ENCODE results near the gene THG1L.
A peak's percentile ranks its signal among the peaks of the same experiment; 100 is the strongest.

The THG1L gene

DNA sequence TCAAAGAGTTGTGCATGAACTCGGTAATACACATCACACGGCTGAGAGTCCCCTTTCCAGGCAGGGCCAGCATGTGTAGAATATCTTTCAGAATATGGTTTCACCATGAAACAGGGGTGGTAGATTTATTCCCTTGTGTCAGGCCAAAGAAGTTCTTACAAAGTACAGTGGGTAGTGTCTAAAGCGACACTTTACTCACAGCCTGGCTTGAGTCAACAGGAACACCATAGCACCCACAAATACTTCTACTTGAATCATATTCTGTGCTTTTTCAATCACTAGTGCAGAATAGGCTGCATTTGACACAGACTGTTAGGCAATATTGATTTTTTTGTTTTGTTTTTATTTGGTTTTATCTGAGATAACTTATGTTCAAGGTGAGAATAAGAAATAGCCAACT lies 24.9 kb downstream of the THG1L start:
- Histone ChIP-seq H3K4me3 (ENCODE audit: low read length) (no peak overlapping the region), H3K27ac (ENCODE audit: low read length) (no peak overlapping the region), H3K4me1 (ENCODE audit: control insufficient read depth, insufficient read depth, low read length) (no peaks in the 10 kb centered on the region), H3K27me3 (ENCODE audit: control insufficient read depth, insufficient read depth, low read length) (no peaks in the 10 kb centered on the region), H3K36me3 (ENCODE audit: control insufficient read depth, insufficient read depth, low read length) (no peaks in the 10 kb centered on the region), H3K9me3 (ENCODE audit: control insufficient read depth, insufficient read depth, low read length) (no peaks in the 10 kb centered on the region)
- WGBS (ENCODE audit: insufficient coverage, insufficient read length), result no CpG with 5 or more reads among the region's 3 CpGs
- DNase-seq (ENCODE audit: low read depth, low spot score), result no peak

GRCh38 chr5:157758706-157759105 lies 27.5 kb downstream of the THG1L start:
- Histone ChIP-seq H3K27me3 (ENCODE audit: control insufficient read depth, insufficient read depth, low read length) (no peaks in the 10 kb centered on the region), H3K4me1 (ENCODE audit: control insufficient read depth, insufficient read depth, low read length) (no peaks in the 10 kb centered on the region), H3K9me3 (ENCODE audit: control insufficient read depth, insufficient read depth, low read length) (no peaks in the 10 kb centered on the region), H3K36me3 (ENCODE audit: control insufficient read depth, insufficient read depth, low read length) (no peaks in the 10 kb centered on the region), H3K4me3 (ENCODE audit: low read length) (no peak overlapping the region), H3K27ac (ENCODE audit: low read length) (no peak overlapping the region)
- no peak for DNase-seq (ENCODE audit: low read depth, low spot score)
- WGBS (ENCODE audit: insufficient coverage, insufficient read length), result no CpG with 5 or more reads among the region's 1 CpG

- no CpG with 5 or more reads among the region's 10 CpGs for WGBS (ENCODE audit: insufficient coverage, insufficient read length)
- Histone ChIP-seq H3K4me3 (ENCODE audit: low read length) (no peak overlapping the region), H3K27me3 (ENCODE audit: control insufficient read depth, insufficient read depth, low read length) (no peaks in the 10 kb centered on the region), H3K9me3 (ENCODE audit: control insufficient read depth, insufficient read depth, low read length) (no peaks in the 10 kb centered on the region), H3K4me1 (ENCODE audit: control insufficient read depth, insufficient read depth, low read length) (no peaks in the 10 kb centered on the region), H3K27ac (ENCODE audit: low read length) (no peak overlapping the region), H3K36me3 (ENCODE audit: control insufficient read depth, insufficient read depth, low read length) (no peaks in the 10 kb centered on the region)
- DNase-seq (ENCODE audit: low read depth, low spot score), result peak; percentile 37
These were observed 30.7 kb downstream of the THG1L start for GRCh38 chr5:157761690-157762621.

DNA sequence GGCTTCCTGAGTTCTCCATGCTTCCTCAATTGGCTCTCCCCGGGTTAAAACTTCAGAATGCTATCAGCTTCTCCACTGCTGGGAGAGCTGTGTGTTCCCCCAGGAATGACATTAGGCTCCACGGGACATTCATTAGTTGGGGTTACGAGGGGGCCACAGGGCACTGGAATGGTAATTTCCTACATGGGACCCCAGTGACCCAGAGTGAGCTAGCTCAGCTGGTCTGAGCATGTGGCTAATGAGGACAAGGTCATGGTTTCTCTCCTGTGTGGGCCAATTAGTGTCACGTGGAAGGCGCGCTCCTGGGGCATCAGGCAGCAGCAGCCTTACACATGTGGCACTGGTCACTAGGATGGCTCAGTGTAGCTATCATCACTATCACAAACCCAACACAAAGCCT lies 33.3 kb downstream of the THG1L start:
- H3K27me3 ChIP-seq (ENCODE audit: control insufficient read depth, insufficient read depth, low read length), result no peaks in the 10 kb centered on the region
- no peak overlapping the region for H3K4me3 ChIP-seq (ENCODE audit: low read length)
- no peaks in the 10 kb centered on the region for H3K9me3 ChIP-seq (ENCODE audit: control insufficient read depth, insufficient read depth, low read length)
- WGBS (ENCODE audit: insufficient coverage, insufficient read length), result no CpG with 5 or more reads among the region's 6 CpGs
- H3K36me3 ChIP-seq (ENCODE audit: control insufficient read depth, insufficient read depth, low read length), result no peaks in the 10 kb centered on the region
- no peak for DNase-seq (ENCODE audit: low read depth, low spot score)
- no peaks in the 10 kb centered on the region for H3K4me1 ChIP-seq (ENCODE audit: control insufficient read depth, insufficient read depth, low read length)
- no peak overlapping the region for H3K27ac ChIP-seq (ENCODE audit: low read length)

DNA sequence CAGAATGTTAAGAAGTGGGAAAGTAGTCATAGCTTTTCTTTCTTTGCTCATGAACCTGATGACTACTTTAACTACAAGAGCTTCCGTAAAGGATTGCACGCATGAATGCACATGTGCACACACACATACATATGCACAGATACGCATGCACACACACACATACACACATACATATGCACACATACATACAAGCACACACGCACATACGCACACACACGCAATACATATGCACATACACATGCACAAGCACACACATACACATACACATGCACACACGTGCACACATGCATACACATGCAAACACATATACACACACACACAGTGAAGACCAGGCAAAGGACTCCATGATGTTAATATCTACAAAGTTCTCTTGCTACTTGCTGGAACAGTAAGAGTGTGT lies 35.2 kb downstream of the THG1L start:
- H3K9me3 ChIP-seq (ENCODE audit: control insufficient read depth, insufficient read depth, low read length), result no peaks in the 10 kb centered on the region
- H3K27me3 ChIP-seq (ENCODE audit: control insufficient read depth, insufficient read depth, low read length), result no peaks in the 10 kb centered on the region
- H3K36me3 ChIP-seq (ENCODE audit: control insufficient read depth, insufficient read depth, low read length), result no peaks in the 10 kb centered on the region
- no peak overlapping the region for H3K4me3 ChIP-seq (ENCODE audit: low read length)
- no peak overlapping the region for H3K27ac ChIP-seq (ENCODE audit: low read length)
- H3K4me1 ChIP-seq (ENCODE audit: control insufficient read depth, insufficient read depth, low read length), result no peaks in the 10 kb centered on the region
- WGBS (ENCODE audit: insufficient coverage, insufficient read length), result 100% methylated on average over 3 of the region's 7 CpGs
- no peak for DNase-seq (ENCODE audit: low read depth, low spot score)

DNA sequence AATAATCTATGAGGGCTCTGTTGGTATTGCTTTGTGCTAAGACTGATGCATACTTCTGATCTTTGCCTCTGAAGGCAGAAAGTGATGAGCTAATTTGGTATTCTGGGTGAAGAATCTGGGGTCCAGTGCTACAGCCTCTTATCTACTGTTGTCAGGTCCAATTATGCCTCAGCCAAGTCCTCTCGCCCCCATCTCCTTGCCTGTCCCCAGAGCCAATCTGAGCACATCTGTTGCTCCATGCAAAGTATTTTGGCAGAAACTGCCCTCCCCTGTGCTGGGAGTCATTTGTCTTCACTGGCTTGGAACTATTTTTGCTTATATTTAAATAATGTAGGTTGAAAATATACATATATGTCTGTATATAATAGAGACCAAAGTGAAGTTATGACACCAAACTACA lies 35.7 kb downstream of the THG1L start:
- Histone ChIP-seq H3K27me3 (ENCODE audit: control insufficient read depth, insufficient read depth, low read length) (no peaks in the 10 kb centered on the region), H3K27ac (ENCODE audit: low read length) (no peak overlapping the region), H3K4me3 (ENCODE audit: low read length) (no peak overlapping the region), H3K4me1 (ENCODE audit: control insufficient read depth, insufficient read depth, low read length) (no peaks in the 10 kb centered on the region), H3K36me3 (ENCODE audit: control insufficient read depth, insufficient read depth, low read length) (no peaks in the 10 kb centered on the region), H3K9me3 (ENCODE audit: control insufficient read depth, insufficient read depth, low read length) (no peaks in the 10 kb centered on the region)
- no peak for DNase-seq (ENCODE audit: low read depth, low spot score)
- no CpG with 5 or more reads among the region's 1 CpG for WGBS (ENCODE audit: insufficient coverage, insufficient read length)

DNA sequence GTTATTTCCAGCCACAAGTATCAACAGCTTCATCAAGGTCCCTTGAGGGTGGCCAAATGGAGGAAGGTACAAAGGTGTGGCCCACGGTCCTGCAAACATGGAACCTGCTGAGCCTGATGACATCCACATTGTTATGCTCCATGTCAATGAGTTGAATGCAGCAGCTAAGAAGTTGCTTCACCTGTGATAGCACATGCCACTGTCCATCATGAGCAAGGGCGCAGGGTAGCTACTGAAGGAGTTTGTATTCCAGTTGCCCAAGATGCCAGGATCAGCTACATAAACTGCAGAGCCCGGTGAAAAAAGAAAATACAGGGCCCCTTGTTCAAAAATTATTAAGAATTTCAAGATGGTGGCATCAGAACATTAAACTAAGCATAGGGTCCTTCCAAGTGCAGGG lies 36.5 kb downstream of the THG1L start:
- no peak for DNase-seq (ENCODE audit: low read depth, low spot score)
- WGBS (ENCODE audit: insufficient coverage, insufficient read length), result no CpG with 5 or more reads among the region's 3 CpGs
- Histone ChIP-seq H3K27me3 (ENCODE audit: control insufficient read depth, insufficient read depth, low read length) (no peaks in the 10 kb centered on the region), H3K4me1 (ENCODE audit: control insufficient read depth, insufficient read depth, low read length) (no peaks in the 10 kb centered on the region), H3K36me3 (ENCODE audit: control insufficient read depth, insufficient read depth, low read length) (no peaks in the 10 kb centered on the region), H3K4me3 (ENCODE audit: low read length) (no peak overlapping the region), H3K9me3 (ENCODE audit: control insufficient read depth, insufficient read depth, low read length) (no peaks in the 10 kb centered on the region), H3K27ac (ENCODE audit: low read length) (no peak overlapping the region)

- Histone ChIP-seq H3K4me1 (ENCODE audit: control insufficient read depth, insufficient read depth, low read length) (no peaks in the 10 kb centered on the region), H3K27ac (ENCODE audit: low read length) (no peak overlapping the region), H3K4me3 (ENCODE audit: low read length) (no peak overlapping the region), H3K9me3 (ENCODE audit: control insufficient read depth, insufficient read depth, low read length) (no peaks in the 10 kb centered on the region), H3K27me3 (ENCODE audit: control insufficient read depth, insufficient read depth, low read length) (no peaks in the 10 kb centered on the region), H3K36me3 (ENCODE audit: control insufficient read depth, insufficient read depth, low read length) (no peaks in the 10 kb centered on the region)
- no CpG with 5 or more reads among the region's 4 CpGs for WGBS (ENCODE audit: insufficient coverage, insufficient read length)
- no peak for DNase-seq (ENCODE audit: low read depth, low spot score)
These were observed 39.4 kb downstream of the THG1L start for GRCh38 chr5:157770665-157771064.

DNA sequence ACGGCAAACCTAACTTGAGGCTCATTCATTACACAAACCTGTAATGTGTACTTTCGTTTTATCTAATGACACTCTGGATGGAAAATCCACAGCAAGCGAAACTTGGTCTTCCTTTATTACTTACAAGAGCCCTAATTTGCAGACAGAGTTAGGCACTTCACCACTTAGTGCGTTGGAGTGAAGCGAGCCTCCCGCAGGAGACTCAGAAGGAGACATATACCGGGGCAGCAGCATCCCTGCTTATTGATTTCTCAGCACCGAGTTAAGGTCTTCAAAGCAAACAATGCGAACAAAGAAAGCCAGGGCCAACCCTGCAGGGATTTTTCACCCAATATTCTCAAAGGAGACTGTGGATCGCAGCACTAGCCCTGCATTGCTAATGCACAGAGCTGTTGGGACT lies 40.9 kb downstream of the THG1L start:
- Histone ChIP-seq H3K27me3 (ENCODE audit: control insufficient read depth, insufficient read depth, low read length) (no peaks in the 10 kb centered on the region), H3K4me1 (ENCODE audit: control insufficient read depth, insufficient read depth, low read length) (no peaks in the 10 kb centered on the region), H3K27ac (ENCODE audit: low read length) (no peak overlapping the region), H3K36me3 (ENCODE audit: control insufficient read depth, insufficient read depth, low read length) (no peaks in the 10 kb centered on the region), H3K9me3 (ENCODE audit: control insufficient read depth, insufficient read depth, low read length) (no peaks in the 10 kb centered on the region), H3K4me3 (ENCODE audit: low read length) (no peak overlapping the region)
- DNase-seq (ENCODE audit: low read depth, low spot score), result no peak
- WGBS (ENCODE audit: insufficient coverage, insufficient read length), result no CpG with 5 or more reads among the region's 10 CpGs

DNA sequence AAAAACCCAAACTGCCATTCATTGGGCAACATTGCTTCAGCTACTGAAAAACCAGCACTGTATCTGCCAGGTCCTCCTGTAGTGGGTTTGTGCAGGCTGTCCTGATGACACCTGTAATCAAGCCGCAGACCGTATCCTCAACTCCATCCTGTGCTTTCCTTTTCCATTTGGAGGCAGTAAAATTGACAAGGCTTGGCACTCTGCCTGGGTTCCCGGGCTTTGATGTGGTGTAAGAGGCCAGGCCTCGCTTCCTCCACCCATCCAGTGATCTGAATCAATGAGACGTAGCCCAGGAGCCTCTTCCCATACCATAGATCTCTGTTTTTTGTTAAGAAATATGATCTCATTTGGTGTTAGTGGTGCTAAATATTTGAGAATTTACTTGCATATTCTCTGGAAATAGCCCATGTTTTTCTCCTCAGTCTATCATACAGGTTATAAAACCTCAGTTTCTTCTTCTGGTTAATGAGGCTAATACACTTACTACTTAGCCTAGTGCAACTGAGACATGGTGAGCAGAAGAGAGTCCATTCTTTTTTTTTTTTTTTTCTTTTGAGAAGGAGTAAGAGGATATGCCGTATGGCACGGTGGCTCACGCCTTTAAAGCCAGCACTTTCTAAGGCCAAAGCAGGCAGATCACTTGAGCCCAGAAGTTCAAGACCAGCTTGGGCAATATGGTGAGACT lies 47.0 kb downstream of the THG1L start:
- Histone ChIP-seq H3K9me3 (ENCODE audit: control insufficient read depth, insufficient read depth, low read length) (no peaks in the 10 kb centered on the region), H3K36me3 (ENCODE audit: control insufficient read depth, insufficient read depth, low read length) (no peaks in the 10 kb centered on the region), H3K4me3 (ENCODE audit: low read length) (no peak overlapping the region), H3K4me1 (ENCODE audit: control insufficient read depth, insufficient read depth, low read length) (no peaks in the 10 kb centered on the region), H3K27me3 (ENCODE audit: control insufficient read depth, insufficient read depth, low read length) (no peaks in the 10 kb centered on the region), H3K27ac (ENCODE audit: low read length) (no peak overlapping the region)
- no CpG with 5 or more reads among the region's 8 CpGs for WGBS (ENCODE audit: insufficient coverage, insufficient read length)
- DNase-seq (ENCODE audit: low read depth, low spot score), result no peak
